ENCODE results near the gene RBM27. TPM values are rescaled to one million over a fixed set of nuclear protein-coding genes. Genes with fewer than 3 reads are reported as not detected.

RBM27 gene
- total and polyA plus RNA-seq, 10 of the 15 experiments (the other 5 are each of a cell fraction or from before 2014, with no cell fraction given) = 5.8 to 33.9 (median 16.9) TPM

- DNase-seq (ENCODE audit: low read depth, low spot score) (no peak), ATAC-seq (no peak), FAIRE-seq (no peak)
- intact Hi-C loops (cut with micrococcal nuclease; ENCODE audit: unreplicated experiment) = no loop called here
- WGBS (ENCODE audit: insufficient coverage, insufficient replicate concordance, low lambda C conversion rate, missing lambda C conversion rate) = 70% methylated on average over 5 of the region's 5 CpGs
- H3K9ac ChIP-seq (ENCODE audit: control insufficient read depth, insufficient read depth, low read length) = no peak overlapping the region
- no peak overlapping the region for H2AFZ ChIP-seq (ENCODE audit: control insufficient read depth, low read depth, low read length)
- peaks cover 6% of the 10 kb centered on the region for H3K4me1 ChIP-seq (ENCODE audit: control insufficient read depth, insufficient read depth, low read length)
- SMC1A ChIA-PET (ENCODE audit: uncharacterized antibody, unreplicated experiment) = no interaction called here
- no peaks in the 10 kb centered on the region for H4K20me1 ChIP-seq (ENCODE audit: control insufficient read depth, insufficient read depth)
- peaks cover 0 to 5% of the 10 kb centered on the region in 2 experiments; a peak in 1 of 4 replicates for H3K36me3 ChIP-seq (ENCODE audit: control insufficient read depth in 2 of 2, insufficient read depth in 2 of 2, low read length in 1 of 2)
- no TSS peak for BruUV-seq (replicated peaks)
- TF ChIP-seq GATAD2B (conservative IDR thresholded peaks at IDR 0.05; ENCODE audit: low read depth) = no peak
- TF ChIP-seq ZBTB40 (IDR thresholded peaks at IDR 0.05; ENCODE audit: borderline replicate concordance) = peak; percentile 68
- in situ Hi-C loops (cut with MboI) = no loop called here
- POLR2A ChIA-PET = no interaction called here
- no peak overlapping the region for H3K27ac ChIP-seq (ENCODE audit: control insufficient read depth, insufficient read depth)
- no peak overlapping the region for H3K4me2 ChIP-seq (ENCODE audit: control insufficient read depth, insufficient read depth)
- no peaks in the 10 kb centered on the region for H3K27me3 ChIP-seq (replicated peaks in 1 of 2; ENCODE audit: control insufficient read depth in 2 of 2, insufficient read depth in 2 of 2, low read length in 1 of 2)
- H3K9me3 ChIP-seq (replicated peaks; ENCODE audit: control insufficient read depth, insufficient read depth, low read length) = no peaks in the 10 kb centered on the region
- peaks cover 24% of the 10 kb centered on the region for H3K79me2 ChIP-seq (ENCODE audit: control insufficient read depth, insufficient read depth, low read length)
- H3K4me3 ChIP-seq = no peak overlapping the region
- CTCF ChIA-PET = no interaction called here
- RAD21 ChIA-PET (ENCODE audit: unreplicated experiment) = no interaction called here
Measured at GRCh38 chr5:146176805-146177204, 26.6 kb upstream of the RBM27 start.

GRCh38 chr5:146179696-146180095, 23.7 kb upstream of the RBM27 start:
- Histone ChIP-seq H3K4me3 (no peak overlapping the region), H3K9ac (ENCODE audit: control insufficient read depth, insufficient read depth, low read length) (no peak overlapping the region), H3K4me2 (ENCODE audit: control insufficient read depth, insufficient read depth) (no peak overlapping the region), H3K36me3 (ENCODE audit: control insufficient read depth in 2 of 2, insufficient read depth in 2 of 2, low read length in 1 of 2) (peaks cover 0 to 3% of the 10 kb centered on the region in 2 experiments; a peak in 1 of 4 replicates), H3K9me3 (replicated peaks; ENCODE audit: control insufficient read depth, insufficient read depth, low read length) (no peaks in the 10 kb centered on the region), H3K27me3 (replicated peaks in 1 of 2; ENCODE audit: control insufficient read depth in 2 of 2, insufficient read depth in 2 of 2, low read length in 1 of 2) (no peaks in the 10 kb centered on the region), H3K27ac (ENCODE audit: control insufficient read depth, insufficient read depth) (no peak overlapping the region), H2AFZ (ENCODE audit: control insufficient read depth, low read depth, low read length) (no peak overlapping the region), H4K20me1 (ENCODE audit: control insufficient read depth, insufficient read depth) (no peaks in the 10 kb centered on the region), H3K4me1 (ENCODE audit: control insufficient read depth, insufficient read depth, low read length) (peaks cover 6% of the 10 kb centered on the region), H3K79me2 (ENCODE audit: control insufficient read depth, insufficient read depth, low read length) (peaks cover 30% of the 10 kb centered on the region)
- FAIRE-seq (no peak), DNase-seq (ENCODE audit: low read depth, low spot score) (no peak), ATAC-seq (no peak)
- no TSS peak for BruUV-seq (replicated peaks)
- 88% methylated on average over 1 of the region's 1 CpG for WGBS (ENCODE audit: insufficient coverage, insufficient replicate concordance, low lambda C conversion rate, missing lambda C conversion rate)
- POLR2A ChIA-PET = interaction anchor here (0.7 kb wide), 1 partner anchor 9 kb away, joined by 3 read pairs; no protein-coding TSS in a partner anchor
- in situ Hi-C loops (cut with MboI) = no loop called here
- SMC1A ChIA-PET (ENCODE audit: uncharacterized antibody, unreplicated experiment) = no interaction called here
- TF ChIP-seq HCFC1 (IDR thresholded peaks at IDR 0.05; ENCODE audit: low read length) (no peak), PML (IDR thresholded peaks at IDR 0.05; ENCODE audit: low read length) (no peak), USF2 (IDR thresholded peaks at IDR 0.05; ENCODE audit: borderline replicate concordance, low read depth, low read length) (no peak), RAD51 (IDR thresholded peaks at IDR 0.05) (no peak), SMAD1 (IDR thresholded peaks at IDR 0.05; ENCODE audit: low read depth, partially characterized antibody) (no peak), FOXK2 (IDR thresholded peaks at IDR 0.05) (no peak), SKIL (IDR thresholded peaks at IDR 0.05; ENCODE audit: low read depth, poor library complexity, severe bottlenecking) (no peak), SRF (IDR thresholded peaks at IDR 0.05; ENCODE audit: low read depth in 2 of 2, low read length in 2 of 2) (no peak)
- RAD21 ChIA-PET (ENCODE audit: unreplicated experiment) = no interaction called here
- CTCF ChIA-PET = no interaction called here
- intact Hi-C loops (cut with micrococcal nuclease; ENCODE audit: unreplicated experiment) = no loop called here
